K562 (cell line): ENCODE measurements around the gene TSPAN18. TPM values are rescaled to one million over a fixed set of nuclear protein-coding genes. Genes with fewer than 3 reads are reported as not detected.

Experiments used
- ATAC-seq: fragments of 200-7000 bp; cut with Tn5 transposase; 3 replicates; pipeline ENCODE4 v1.9.1; 2020; ENCODE audit warnings: moderate library complexity
- BruUV-seq: library from RNA; stranded (reverse); fragments of 400-500 nt; replicated peaks from 2 replicates; lab custom pipeline; 2021; lab: Mats Ljungman, UMichigan
- CTCF ChIA-PET: fragments of 300-600 bp; formaldehyde crosslinking; extraction: SDS; loops from one replicate; lab custom pipeline; 2021; ENCODE audit warnings: low intra/inter-chr PET ratio; lab: Yijun Ruan, JAX
- POLR2A ChIA-PET: fragments of 300-600, 350-650 bp; sonication (Branson Sonifier 250); formaldehyde crosslinking; extraction: SDS; loops from one replicate; lab custom pipeline; 2021; ENCODE audit warnings: antibody characterized with exemption, inconsistent platforms; lab: Yijun Ruan, JAX
- DNase-seq, 4 experiments: peaks; one replicate each; pipeline versions ENCODE4 v3.0.0 to v3.0.0-alpha.2; 2011 to 2018; ENCODE audit warnings: low spot score in 3 of 4, mixed read lengths in 3 of 4; ENCODE audit errors: extremely low read depth in 1 of 4
- FAIRE-seq: peaks from 2 replicates; lab custom pipeline; 2011; peaks lifted over from hg19 to GRCh38; lab: Jason Lieb, UNC
- H2AFZ ChIP-seq: 2 replicates; pipeline ENCODE4 v1.6.0; 2011; ENCODE audit warnings: low read depth, low read length, control low read depth, inconsistent platforms
- H3K27ac ChIP-seq: fragments of 200-600 bp; 3 replicates; pipeline ENCODE4 v1.8.0; 2011; ENCODE audit warnings: low read depth, mild to moderate bottlenecking, control low read depth, inconsistent platforms, low read length, moderate library complexity, mixed read lengths; ENCODE audit errors: extremely low read depth
- H3K27me3 ChIP-seq, 2 experiments: fragments of 300-600 bp in 1 of 2; 2 replicates in 1 of 2; 3 replicates in 1 of 2; pipeline versions ENCODE4 v1.6.0 to v1.8.0; 2011; ENCODE audit warnings: inconsistent platforms in 2 of 2, low read length in 2 of 2, mild to moderate bottlenecking in 1 of 2, mixed read lengths in 1 of 2, moderate library complexity in 1 of 2; ENCODE audit not compliant: control insufficient read depth in 2 of 2, insufficient read depth in 2 of 2
- H3K36me3 ChIP-seq: fragments of 300-600 bp; 3 replicates; pipeline ENCODE4 v1.8.0; 2011; ENCODE audit warnings: mild to moderate bottlenecking, low read length, inconsistent platforms; ENCODE audit not compliant: control insufficient read depth, insufficient read depth
- H3K4me1 ChIP-seq, 2 experiments: fragments of 200-600 bp in 1 of 2; replicated peaks in 1 of 2; 2 replicates in 1 of 2; 3 replicates in 1 of 2; pipeline versions ENCODE4 v1.5.1 to v1.8.0; 2011; ENCODE audit warnings: inconsistent platforms in 2 of 2, low read length in 2 of 2, mild to moderate bottlenecking in 1 of 2, mixed read lengths in 1 of 2, moderate library complexity in 1 of 2; ENCODE audit not compliant: control insufficient read depth in 2 of 2, insufficient read depth in 2 of 2
- H3K4me2 ChIP-seq: 2 replicates; pipeline ENCODE4 v1.6.1; 2011; ENCODE audit warnings: low read length, control low read depth, inconsistent platforms, mixed read lengths; ENCODE audit not compliant: insufficient read depth
- H3K4me3 ChIP-seq: fragments of 200-600 bp; sonication (generic), shearing (Covaris generic); 2 replicates; pipeline ENCODE4 v1.5.1; 2016; ENCODE audit warnings: control low read depth, inconsistent platforms
- H3K79me2 ChIP-seq: fragments of 200-600 bp; 3 replicates; pipeline ENCODE4 v1.8.0; 2011; ENCODE audit warnings: low read length, inconsistent platforms; ENCODE audit not compliant: control insufficient read depth, insufficient read depth
- H3K9ac ChIP-seq, 2 experiments: 2 replicates each; pipeline versions ENCODE4 v1.6.0 to v1.6.1; 2011; ENCODE audit warnings: low read depth in 2 of 2, low read length in 2 of 2, control low read depth in 1 of 2, inconsistent platforms in 1 of 2, mild to moderate bottlenecking in 1 of 2, mixed read lengths in 1 of 2; ENCODE audit not compliant: insufficient read depth in 1 of 2
- H3K9me1 ChIP-seq: one replicate; pipeline ENCODE4 v1.6.0; 2011; ENCODE audit warnings: inconsistent platforms, mild to moderate bottlenecking, low read length, moderate library complexity; ENCODE audit not compliant: control insufficient read depth, insufficient read depth
- H3K9me3 ChIP-seq: replicated peaks from 2 replicates; pipeline ENCODE4 v1.5.1; 2011; ENCODE audit warnings: low read depth, low read length, inconsistent platforms; ENCODE audit not compliant: control insufficient read depth, insufficient read depth
- H4K20me1 ChIP-seq: replicated peaks from 2 replicates; pipeline ENCODE4 v1.6.1; 2011; ENCODE audit warnings: low read length, inconsistent platforms, mixed read lengths; ENCODE audit not compliant: control insufficient read depth, insufficient read depth
- ETV6 ChIP-seq, 3 experiments: fragments of 150-350 bp in 1 of 3; sonication (generic) in 1 of 3; formaldehyde crosslinking in 1 of 3; IDR thresholded peaks; 2 replicates each; pipeline versions ENCODE4 v1.6.1 to v1.8.0; 2014 to 2022; ENCODE audit warnings: borderline replicate concordance in 2 of 3, low read depth in 2 of 3, antibody characterized with exemption in 1 of 3, low read length in 1 of 3, mild to moderate bottlenecking in 1 of 3, missing genetic modification reagents in 1 of 3
- HIVEP1 ChIP-seq: fragments of 250-450 bp; sonication (Bioruptor Pico); IDR thresholded peaks from 2 replicates; pipeline ENCODE4 v1.4.0; 2020; ENCODE audit warnings: mild to moderate bottlenecking
- HOXB6 ChIP-seq: fragments of 250-450 bp; sonication (Bioruptor Pico); IDR thresholded peaks from 2 replicates; pipeline ENCODE4 v1.5.1; 2022; ENCODE audit warnings: mild to moderate bottlenecking, borderline replicate concordance
- LARP7 ChIP-seq: fragments of 450-650 bp; IDR thresholded peaks from 2 replicates; pipeline ENCODE4 v1.6.1; 2016
- PRPF4 ChIP-seq: fragments of 200-400 bp; formaldehyde crosslinking; IDR thresholded peaks from one replicate; pipeline ENCODE4 v1.6.1; 2017; ENCODE audit warnings: low read length, low read depth, mild to moderate bottlenecking; ENCODE audit not compliant: insufficient read depth, poor library complexity, severe bottlenecking
- PTRF ChIP-seq: fragments of 450-650 bp; IDR thresholded peaks from 2 replicates; pipeline ENCODE4 v1.6.1; 2016; ENCODE audit warnings: mild to moderate bottlenecking, missing genetic modification characterization, missing compliant biosample characterization
- RBM25 ChIP-seq: fragments of 200-400 bp; formaldehyde crosslinking; IDR thresholded peaks from 2 replicates; pipeline ENCODE4 v1.6.1; 2018; ENCODE audit warnings: low read length, low read depth, moderate library complexity; ENCODE audit not compliant: severe bottlenecking
- THRB ChIP-seq: fragments of 450-650 bp; formaldehyde crosslinking; conservative IDR thresholded peaks from 2 replicates; pipeline ENCODE4 v1.4.0; 2022; ENCODE audit warnings: mild to moderate bottlenecking, missing genetic modification characterization
- ZBTB43 ChIP-seq: sonication (generic); formaldehyde crosslinking; IDR thresholded peaks from 2 replicates; pipeline ENCODE4 v1.8.0; 2023; ENCODE audit warnings: mild to moderate bottlenecking, missing genetic modification reagents
- ZNF316 ChIP-seq: fragments of 450-650 bp; IDR thresholded peaks from 2 replicates; pipeline ENCODE4 v1.6.1; 2016
- ZNF707 ChIP-seq: fragments of 250-450 bp; sonication (Bioruptor Pico); conservative IDR thresholded peaks from 2 replicates; pipeline ENCODE4 v1.8.0; 2022; ENCODE audit warnings: inconsistent platforms, mild to moderate bottlenecking, moderate library complexity
- ZNF764 ChIP-seq: fragments of 250-450 bp; sonication (Bioruptor Pico); IDR thresholded peaks from 2 replicates; pipeline ENCODE4 v1.4.0; 2020; ENCODE audit warnings: low read depth, mild to moderate bottlenecking, moderate library complexity
- WGBS: fragments of 100-300 bp; shearing (Covaris generic); methylation state at CpG from one replicate; pipeline ENCODE4 v1.1.6; 2016; ENCODE audit warnings: low coverage, mixed read lengths; ENCODE audit not compliant: insufficient coverage; ENCODE audit errors: missing lambda C conversion rate; 5-methylcytosine and 5-hydroxymethylcytosine counted together
- in situ Hi-C: fragments of 300-500 bp; cut with MboI; formaldehyde crosslinking; loops from 4 replicates; pipeline ENCODE4 v1.15.0; 2018; ENCODE audit warnings: inconsistent platforms, mixed read lengths
- intact Hi-C: fragments of 100-400 bp; cut with micrococcal nuclease; formaldehyde crosslinking; loops from 2 replicates; pipeline ENCODE4 v1.14.2; 2022
- polyA plus RNA-seq, 8 experiments: library from polyadenylated mRNA; depleted of rRNA in 4 of 8; stranded (reverse) in 5 of 8; unstranded in 3 of 8; fragments of >200 nt; fragmentation: Nextera tagmentation in 2 of 8; fragmentation: Illumina TruSeq in 1 of 8; extraction: Ambion mirVana in 2 of 8; extraction: Trizol in 1 of 8; gene quantifications; 2 replicates each; pipeline versions ENCODE4 v1.2.1 to v1.2.3, GENCODE V29; 2011 to 2014; ENCODE audit warnings: inconsistent platforms in 1 of 8, missing spikeins in 1 of 8
- total RNA-seq, 7 experiments: library from RNA; depleted of rRNA in 6 of 7; stranded (reverse); fragments of >200 nt in 6 of 7; fragmentation: Illumina TruSeq in 2 of 7; extraction: Trizol in 2 of 7; gene quantifications; 2 replicates each; pipeline versions ENCODE4 v1.2.1 to v1.2.3, GENCODE V29; 2011 to 2021; ENCODE audit warnings: low replicate concordance in 1 of 7

Gene TSPAN18
- total and polyA plus RNA-seq, 9 of the 15 experiments (the other 6 are each of a cell fraction or from before 2014, with no cell fraction given) = 0.17 to 0.35 (median 0.22) TPM; not detected in 4

GRCh38 chr11:44905131-44905866, 178.5 kb downstream of the TSPAN18 start:
- no TSS peak for BruUV-seq
- Histone ChIP-seq H3K9me3 (no peaks in the 10 kb centered on the region), H3K4me1 (peaks cover 4 to 15% of the 10 kb centered on the region in 2 experiments; a peak in 4 of 5 replicates), H3K4me3 (no peak overlapping the region), H2AFZ (no peak overlapping the region), H3K36me3 (no peaks in the 10 kb centered on the region), H3K9ac (no peak overlapping the region), H3K9me1 (peaks cover 2% of the 10 kb centered on the region), H3K27me3 (peaks cover 6 to 42% of the 10 kb centered on the region in 2 experiments; a peak in 4 of 5 replicates), H3K27ac (no peak overlapping the region), H3K4me2 (no peak overlapping the region), H3K79me2 (no peaks in the 10 kb centered on the region), H4K20me1 (no peaks in the 10 kb centered on the region)
- no peak for FAIRE-seq
- DNase-seq = peak in 2 of 4 experiments; percentile 52 to 54
- WGBS = 15% methylated on average over 9 of the region's 9 CpGs
- in situ Hi-C loops (no loop called here), intact Hi-C loops (no loop called here)
- no peak for TF ChIP-seq RBM25
- no peak for TF ChIP-seq PRPF4
- TF ChIP-seq ZNF764 (CRISPR knock-in tag) = no peak
- no peak for TF ChIP-seq THRB
- no peak for TF ChIP-seq ZBTB43 (CRISPR knock-in tag)
- no peak for TF ChIP-seq LARP7
- no peak for TF ChIP-seq HOXB6 (CRISPR knock-in tag)
- TF ChIP-seq ZNF707 (CRISPR knock-in tag) = no peak
- TF ChIP-seq ETV6 (IDR thresholded peaks at IDR 0.05; ENCODE audit: borderline replicate concordance in 1 of 2, low read depth in 2 of 2, low read length in 1 of 2) = no peak
- TF ChIP-seq ETV6 (CRISPR knock-in tag; IDR thresholded peaks at IDR 0.05; ENCODE audit: borderline replicate concordance) = no peak
- no peak for TF ChIP-seq ZNF316
- TF ChIP-seq HIVEP1 (CRISPR knock-in tag) = no peak
- no peak for TF ChIP-seq PTRF (tag)
- ChIA-PET CTCF (no interaction called here), POLR2A (no interaction called here)
- ATAC-seq = no peak; the same call in 1 of the 3 replicates
